NT2/D1 (cell line): ENCODE data around the gene JOSD1.

Experiments
- SUZ12 ChIP-seq: IDR thresholded peaks from 2 replicates; pipeline ENCODE4 v1.6.1; 2011; ENCODE audit not compliant: insufficient read length, insufficient read depth; ENCODE audit errors: extremely low read depth
- YY1 ChIP-seq: IDR thresholded peaks from 2 replicates; pipeline ENCODE4 v1.6.1; 2011; ENCODE audit not compliant: insufficient read length, insufficient read depth
- ZNF274 ChIP-seq: IDR thresholded peaks from 2 replicates; pipeline ENCODE4 v1.6.1; 2011; ENCODE audit warnings: mild to moderate bottlenecking, low read depth, low read length

DNA sequence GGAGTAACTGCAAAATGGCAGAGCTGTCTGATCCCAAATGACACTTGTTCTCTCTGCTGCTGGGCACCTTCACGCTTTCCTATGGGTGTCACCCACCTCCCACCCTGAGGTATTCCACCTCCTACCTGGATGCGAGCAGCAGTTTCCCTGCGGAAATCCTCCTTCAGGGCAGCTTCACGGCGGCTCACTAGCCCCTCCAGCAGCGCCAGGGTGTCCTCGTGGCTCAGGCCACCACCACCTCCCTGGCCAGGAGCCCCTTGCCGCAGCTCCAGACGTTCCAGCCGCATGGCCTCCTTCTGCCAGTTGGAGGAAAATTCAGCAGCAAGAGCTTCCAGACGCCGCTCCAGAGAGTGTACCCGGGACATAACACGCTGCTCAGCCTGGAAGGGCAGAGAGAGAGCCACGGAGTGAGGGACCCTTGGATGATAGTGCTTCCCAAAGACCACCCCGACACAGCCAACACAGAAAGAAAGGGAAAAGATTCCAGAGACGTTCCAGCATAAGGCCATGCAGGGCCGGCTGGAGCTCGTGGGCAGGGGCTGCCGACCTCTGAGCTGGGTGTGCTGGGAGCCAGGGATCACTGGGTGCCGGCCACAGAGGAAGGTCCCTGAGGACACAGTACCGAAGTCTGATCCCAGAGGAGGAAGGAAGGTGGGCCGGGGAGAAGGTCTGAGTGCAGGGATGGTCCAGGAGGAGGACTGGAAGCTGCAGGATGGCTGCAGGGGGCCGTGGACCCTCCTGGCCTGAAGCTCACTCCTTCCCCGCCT lies 41.6 kb upstream of the JOSD1 start:
- TF ChIP-seq SUZ12, result no peak
- TF ChIP-seq YY1, result no peak
- TF ChIP-seq ZNF274, result no peak
